Kidney (tissue), 14 donors: ENCODE measurements around the gene C9orf153. TPM values are rescaled to one million over a fixed set of nuclear protein-coding genes. Genes with fewer than 3 reads are reported as not detected.

Experiments used
- DNase-seq, 5 donors: peaks; one replicate each; pipeline ENCODE4 v3.0.0-alpha.2; 2013 to 2020
- FAIRE-seq: peaks from 2 replicates; lab custom pipeline; 2012; peaks lifted over from hg19 to GRCh38; lab: Jason Lieb, UNC
- H3K27ac ChIP-seq, 2 donors: one replicate each; pipeline ENCODE4 v1.7.0; 2013; ENCODE audit warnings: low read depth in 2 of 2, low read length in 2 of 2, inconsistent platforms in 1 of 2
- H3K27me3 ChIP-seq: one replicate; pipeline ENCODE4 v1.7.1; 2013; ENCODE audit warnings: low read length, inconsistent platforms; ENCODE audit not compliant: control insufficient read depth, insufficient read depth
- H3K36me3 ChIP-seq, 3 donors: one replicate each; pipeline versions ENCODE4 v1.7.0 to v1.7.1; 2013; ENCODE audit warnings: low read length in 3 of 3, control low read depth in 1 of 3, inconsistent platforms in 1 of 3; ENCODE audit not compliant: insufficient read depth in 3 of 3, control insufficient read depth in 2 of 3
- H3K4me1 ChIP-seq, 3 donors: one replicate each; pipeline versions ENCODE4 v1.7.0 to v1.7.1; 2013; ENCODE audit warnings: low read length in 3 of 3, inconsistent platforms in 1 of 3, low read depth in 1 of 3; ENCODE audit not compliant: control insufficient read depth in 2 of 3, insufficient read depth in 2 of 3
- H3K4me3 ChIP-seq, 3 donors: one replicate each; pipeline versions ENCODE4 v1.7.0 to v1.8.1; 2013; ENCODE audit warnings: low read length in 3 of 3, control low read depth in 1 of 3, inconsistent platforms in 1 of 3
- H3K9ac ChIP-seq, 3 donors: one replicate each; pipeline versions ENCODE4 v1.7.0 to v1.7.1; 2013; ENCODE audit warnings: low read length in 3 of 3, control low read depth in 1 of 3, inconsistent platforms in 1 of 3
- H3K9me3 ChIP-seq, 3 donors: one replicate each; pipeline versions ENCODE4 v1.7.0 to v1.7.1; 2013; ENCODE audit warnings: low read length in 3 of 3, control low read depth in 1 of 3, inconsistent platforms in 1 of 3; ENCODE audit not compliant: control insufficient read depth in 2 of 3, insufficient read depth in 1 of 3
- intact Hi-C: fragments of 100-400 bp; cut with DNase I; formaldehyde crosslinking; loops from one replicate; pipeline ENCODE4 v1.11.1; 2022
- polyA plus RNA-seq: library from polyadenylated mRNA; stranded (reverse); fragments of 350-450 nt; fragmentation: Illumina TruSeq; extraction: RNeasy Lipid Tissue Mini Kit (QIAGEN cat#74804); gene quantifications from one replicate; pipeline ENCODE4 v1.2.3, GENCODE V29; 2014; ENCODE audit warnings: low read depth, low replicate concordance; ENCODE audit not compliant: insufficient read depth
- total RNA-seq: library from RNA; stranded (reverse); fragmentation: NEBNext Ultra II Directional; extraction: Animal tissue kit (Norgen Biotek cat#: 25700); gene quantifications from one replicate; pipeline ENCODE4 v1.2.1, GENCODE V29; 2021
- TF ChIP-seq, protein P1 (sequence below): IDR thresholded peaks from 3 replicates; pipeline ENCODE4 v1.5.1; 2012; ENCODE audit warnings: mild to moderate bottlenecking, moderate library complexity, borderline replicate concordance; ENCODE audit not compliant: insufficient read depth; ENCODE audit errors: extremely low read depth
- donor health status: control.
- donor health status: control.
- donor health status: control.
- donor health status: control.
- donor health status: control.
- donor health status: DM: yes; HTN: yes; CAD: no.
- donor health status: Normal renal cell carcinoma (clear cell type).

C9orf153 gene
- total and polyA plus RNA-seq, 2 donors from 2014 or later, result not detected

DNA sequence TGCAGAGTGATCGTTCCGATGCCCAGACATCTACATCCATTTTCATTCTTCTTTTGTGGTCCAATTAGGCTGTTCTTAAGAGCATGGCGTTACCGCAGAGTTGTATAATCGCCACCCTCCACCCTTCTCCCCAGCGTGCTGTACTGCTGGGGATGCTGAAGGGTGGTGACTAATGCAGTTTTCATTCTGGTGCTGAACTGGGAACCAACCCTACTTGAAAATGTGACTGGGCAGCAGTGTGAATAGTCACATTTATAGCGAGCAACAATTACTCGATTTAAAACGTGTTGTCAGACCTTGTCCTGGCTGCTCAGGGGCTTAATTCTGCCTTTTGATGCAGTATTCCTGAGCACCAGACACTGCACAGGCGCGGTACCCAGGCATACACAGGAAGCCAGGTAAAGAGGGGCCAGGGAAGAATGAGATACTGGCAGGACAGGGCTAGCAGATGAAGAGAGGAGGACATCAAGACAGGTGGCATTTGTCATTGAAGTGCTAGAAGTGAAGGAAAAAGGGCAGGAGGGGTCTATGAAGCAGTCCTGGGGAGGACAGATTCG is 23.6 kb upstream of the C9orf153 start:
- H3K27ac ChIP-seq, result peak overlapping the region; percentile 96
- peak overlapping the region; percentile 90 to 98 (median 96) for H3K9ac ChIP-seq
- FAIRE-seq (no peak), DNase-seq (no peak)
- H3K36me3 ChIP-seq, result peaks cover 0 to 6% (median 4%) of the 10 kb centered on the region in 3 donors
- peaks cover 0 to 13% (median 8%) of the 10 kb centered on the region in 3 donors for H3K4me1 ChIP-seq
- H3K4me3 ChIP-seq, result peak overlapping the region; percentile 79 to 96 (median 90)
- TF ChIP-seq, protein P1, sequence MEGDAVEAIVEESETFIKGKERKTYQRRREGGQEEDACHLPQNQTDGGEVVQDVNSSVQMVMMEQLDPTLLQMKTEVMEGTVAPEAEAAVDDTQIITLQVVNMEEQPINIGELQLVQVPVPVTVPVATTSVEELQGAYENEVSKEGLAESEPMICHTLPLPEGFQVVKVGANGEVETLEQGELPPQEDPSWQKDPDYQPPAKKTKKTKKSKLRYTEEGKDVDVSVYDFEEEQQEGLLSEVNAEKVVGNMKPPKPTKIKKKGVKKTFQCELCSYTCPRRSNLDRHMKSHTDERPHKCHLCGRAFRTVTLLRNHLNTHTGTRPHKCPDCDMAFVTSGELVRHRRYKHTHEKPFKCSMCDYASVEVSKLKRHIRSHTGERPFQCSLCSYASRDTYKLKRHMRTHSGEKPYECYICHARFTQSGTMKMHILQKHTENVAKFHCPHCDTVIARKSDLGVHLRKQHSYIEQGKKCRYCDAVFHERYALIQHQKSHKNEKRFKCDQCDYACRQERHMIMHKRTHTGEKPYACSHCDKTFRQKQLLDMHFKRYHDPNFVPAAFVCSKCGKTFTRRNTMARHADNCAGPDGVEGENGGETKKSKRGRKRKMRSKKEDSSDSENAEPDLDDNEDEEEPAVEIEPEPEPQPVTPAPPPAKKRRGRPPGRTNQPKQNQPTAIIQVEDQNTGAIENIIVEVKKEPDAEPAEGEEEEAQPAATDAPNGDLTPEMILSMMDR, result no peak
- H3K27me3 ChIP-seq, result no peaks in the 10 kb centered on the region
- intact Hi-C loops, result no loop called here
- H3K9me3 ChIP-seq, result no peaks in the 10 kb centered on the region

- Histone ChIP-seq H3K27me3 (no peaks in the 10 kb centered on the region), H3K9me3 (no peaks in the 10 kb centered on the region), H3K27ac (peak within 1 kb of the TSS; percentile 96), H3K36me3 (peaks cover 0 to 4% (median 4%) of the 10 kb centered on the region in 3 donors), H3K9ac (peak within 1 kb of the TSS; percentile 90 to 98 (median 96)), H3K4me1 (peaks cover 0 to 13% (median 8%) of the 10 kb centered on the region in 3 donors), H3K4me3 (peak within 1 kb of the TSS; percentile 89 to 96 (median 90))
- DNase-seq, result peak; percentile 97 to 99 (median 98)
- intact Hi-C loops, result no loop called here
- TF ChIP-seq, protein P1, result peak; percentile 5
- FAIRE-seq, result no peak
These were observed 22.9 kb upstream of the C9orf153 start, which contains the start of gene ISCA1 for GRCh38 chr9:86282077-86282978. Gene ISCA1 (minus strand): TSS chr9:86282538. CDS start chr9:86282458, 80 bp downstream.

GRCh38 chr9:86281593-86282076 is 22.2 kb upstream of the C9orf153 start:
- TF ChIP-seq, protein P1, result no peak
- Histone ChIP-seq H3K9ac (peak overlapping the region; percentile 61 to 96 (median 76)), H3K27ac (peak overlapping the region; percentile 96), H3K27me3 (no peaks in the 10 kb centered on the region), H3K9me3 (no peaks in the 10 kb centered on the region), H3K4me3 (peak overlapping the region; percentile 89 to 90 (median 89)), H3K36me3 (peaks cover 0 to 4% (median 4%) of the 10 kb centered on the region in 3 donors), H3K4me1 (peaks cover 0 to 13% (median 8%) of the 10 kb centered on the region in 3 donors)
- DNase-seq (peak in 2 of 5 donors; percentile 53 to 64), FAIRE-seq (no peak)
- intact Hi-C loops, result no loop called here
